Glutamatergic neuron (in vitro differentiated cells): ENCODE measurements around the gene APAF1. TPM values are rescaled to one million over a fixed set of nuclear protein-coding genes. Genes with fewer than 3 reads are reported as not detected.
A peak's percentile ranks its signal among the peaks of the same experiment; 100 is the strongest.

Experiments used
- DNase-seq: peaks from one replicate; pipeline ENCODE4 v3.0.0; 2022
- H3K27ac Mint-ChIP-seq: one replicate; pipeline ENCODE4 v1.8.0; 2020; ENCODE audit warnings: mild to moderate bottlenecking, mixed read lengths, inconsistent platforms; ENCODE audit not compliant: unreplicated experiment
- H3K27me3 Mint-ChIP-seq: one replicate; pipeline ENCODE4 v1.8.0; 2020; ENCODE audit warnings: mild to moderate bottlenecking, moderate library complexity, mixed read lengths, inconsistent platforms; ENCODE audit not compliant: unreplicated experiment
- H3K36me3 Mint-ChIP-seq: one replicate; pipeline ENCODE4 v1.8.0; 2020; ENCODE audit warnings: mild to moderate bottlenecking, mixed read lengths, inconsistent platforms; ENCODE audit not compliant: unreplicated experiment
- H3K4me1 Mint-ChIP-seq: one replicate; pipeline ENCODE4 v1.8.0; 2020; ENCODE audit warnings: mild to moderate bottlenecking, low read depth, mixed read lengths, inconsistent platforms; ENCODE audit not compliant: unreplicated experiment
- H3K4me3 Mint-ChIP-seq: one replicate; pipeline ENCODE4 v1.8.0; 2020; ENCODE audit warnings: mild to moderate bottlenecking, mixed read lengths, inconsistent platforms; ENCODE audit not compliant: unreplicated experiment
- H3K9me3 Mint-ChIP-seq: one replicate; pipeline ENCODE4 v1.8.0; 2020; ENCODE audit warnings: mild to moderate bottlenecking, moderate library complexity, mixed read lengths, inconsistent platforms; ENCODE audit not compliant: unreplicated experiment
- total RNA-seq: library from RNA; stranded (reverse); fragmentation: NEBNext Ultra II Directional; extraction: Animal tissue kit (Norgen Biotek cat#: 25700); gene quantifications from one replicate; pipeline ENCODE4 v1.2.1, GENCODE V29; 2021; ENCODE audit not compliant: unreplicated experiment
- TF ChIP-seq, protein P1 (sequence below): fragments of 200-600 bp; sonication (generic); IDR thresholded peaks from one replicate; pipeline ENCODE4 v1.5.0; 2021; ENCODE audit not compliant: partially characterized antibody, unreplicated experiment

The APAF1 gene
- total RNA-seq, 1 donor from 2014 or later, result 20.8 TPM

DNA sequence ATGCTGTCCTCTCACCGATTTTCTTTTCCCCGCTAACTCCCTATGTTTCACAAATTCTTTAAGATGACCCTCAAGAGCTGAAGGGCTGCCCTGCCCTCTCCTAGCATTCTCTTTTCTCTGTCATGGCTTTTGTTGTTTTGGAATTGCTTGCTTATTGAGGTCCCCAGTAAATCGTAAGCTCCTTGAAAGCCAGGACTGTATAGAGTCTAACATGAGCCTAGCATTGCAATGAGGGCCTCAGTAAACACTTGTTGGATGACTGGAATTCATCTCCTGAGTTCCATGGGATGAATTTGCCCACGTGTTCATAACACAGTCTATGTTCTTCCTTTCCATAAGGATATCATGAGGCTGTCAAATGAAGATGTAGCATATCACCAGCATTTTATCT lies 92.2 kb downstream of the APAF1 start:
- peaks cover 7% of the 10 kb centered on the region for H3K4me1 Mint-ChIP-seq
- H3K27me3 Mint-ChIP-seq, result peaks cover 3% of the 10 kb centered on the region
- H3K9me3 Mint-ChIP-seq, result no peaks in the 10 kb centered on the region
- H3K4me3 Mint-ChIP-seq, result no peak overlapping the region
- H3K27ac Mint-ChIP-seq, result no peak overlapping the region
- no peak for DNase-seq
- no peaks in the 10 kb centered on the region for H3K36me3 Mint-ChIP-seq
- TF ChIP-seq, protein P1, sequence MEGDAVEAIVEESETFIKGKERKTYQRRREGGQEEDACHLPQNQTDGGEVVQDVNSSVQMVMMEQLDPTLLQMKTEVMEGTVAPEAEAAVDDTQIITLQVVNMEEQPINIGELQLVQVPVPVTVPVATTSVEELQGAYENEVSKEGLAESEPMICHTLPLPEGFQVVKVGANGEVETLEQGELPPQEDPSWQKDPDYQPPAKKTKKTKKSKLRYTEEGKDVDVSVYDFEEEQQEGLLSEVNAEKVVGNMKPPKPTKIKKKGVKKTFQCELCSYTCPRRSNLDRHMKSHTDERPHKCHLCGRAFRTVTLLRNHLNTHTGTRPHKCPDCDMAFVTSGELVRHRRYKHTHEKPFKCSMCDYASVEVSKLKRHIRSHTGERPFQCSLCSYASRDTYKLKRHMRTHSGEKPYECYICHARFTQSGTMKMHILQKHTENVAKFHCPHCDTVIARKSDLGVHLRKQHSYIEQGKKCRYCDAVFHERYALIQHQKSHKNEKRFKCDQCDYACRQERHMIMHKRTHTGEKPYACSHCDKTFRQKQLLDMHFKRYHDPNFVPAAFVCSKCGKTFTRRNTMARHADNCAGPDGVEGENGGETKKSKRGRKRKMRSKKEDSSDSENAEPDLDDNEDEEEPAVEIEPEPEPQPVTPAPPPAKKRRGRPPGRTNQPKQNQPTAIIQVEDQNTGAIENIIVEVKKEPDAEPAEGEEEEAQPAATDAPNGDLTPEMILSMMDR, result no peak

DNA sequence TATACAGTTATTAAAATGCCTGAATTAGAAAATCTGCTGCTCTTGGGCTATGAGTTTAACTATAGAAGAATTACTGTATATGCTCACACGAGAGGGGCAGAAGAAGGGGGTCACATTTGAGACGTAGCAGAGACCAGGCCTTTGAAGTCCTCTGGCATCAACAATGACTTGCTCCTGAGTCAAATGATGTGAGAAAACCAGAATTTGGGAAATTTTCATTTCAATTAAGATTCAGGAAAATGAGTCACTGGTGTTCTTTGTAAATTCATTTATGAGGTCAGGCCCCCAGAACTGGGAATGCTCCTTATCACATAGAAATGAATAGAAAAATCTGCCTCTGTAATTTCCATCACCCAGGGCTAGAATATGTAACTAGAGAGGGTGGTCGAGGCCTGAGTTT lies 92.9 kb downstream of the APAF1 start:
- Mint-ChIP-seq H3K4me3 (no peak overlapping the region), H3K27me3 (peaks cover 3% of the 10 kb centered on the region), H3K9me3 (no peaks in the 10 kb centered on the region), H3K36me3 (no peaks in the 10 kb centered on the region), H3K27ac (no peak overlapping the region), H3K4me1 (peaks cover 7% of the 10 kb centered on the region)
- no peak for DNase-seq
- TF ChIP-seq, protein P1, result no peak

DNA sequence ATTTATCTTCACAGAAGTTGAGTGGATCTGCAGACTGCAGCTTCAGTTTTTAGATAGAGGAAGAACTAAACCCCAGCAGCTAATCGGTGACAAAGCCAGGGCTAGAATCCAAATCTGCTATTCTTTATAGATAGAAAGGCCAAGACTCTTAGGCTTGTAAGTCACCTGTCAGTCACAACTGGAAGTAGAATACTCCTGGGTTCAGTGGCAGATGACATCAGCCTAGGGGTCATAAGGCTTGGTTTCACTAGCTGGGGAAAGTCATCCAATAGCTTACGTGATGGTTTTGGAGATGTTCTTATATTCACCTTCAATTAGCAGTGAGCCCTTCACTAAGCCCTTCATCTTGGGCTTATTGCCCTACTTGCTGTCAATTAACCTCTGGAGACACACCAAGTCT lies 93.4 kb downstream of the APAF1 start:
- TF ChIP-seq, protein P1, result no peak
- Mint-ChIP-seq H3K36me3 (no peaks in the 10 kb centered on the region), H3K9me3 (no peaks in the 10 kb centered on the region), H3K27me3 (peaks cover 3% of the 10 kb centered on the region), H3K4me3 (no peak overlapping the region), H3K27ac (no peak overlapping the region), H3K4me1 (peaks cover 9% of the 10 kb centered on the region)
- DNase-seq, result no peak

DNA sequence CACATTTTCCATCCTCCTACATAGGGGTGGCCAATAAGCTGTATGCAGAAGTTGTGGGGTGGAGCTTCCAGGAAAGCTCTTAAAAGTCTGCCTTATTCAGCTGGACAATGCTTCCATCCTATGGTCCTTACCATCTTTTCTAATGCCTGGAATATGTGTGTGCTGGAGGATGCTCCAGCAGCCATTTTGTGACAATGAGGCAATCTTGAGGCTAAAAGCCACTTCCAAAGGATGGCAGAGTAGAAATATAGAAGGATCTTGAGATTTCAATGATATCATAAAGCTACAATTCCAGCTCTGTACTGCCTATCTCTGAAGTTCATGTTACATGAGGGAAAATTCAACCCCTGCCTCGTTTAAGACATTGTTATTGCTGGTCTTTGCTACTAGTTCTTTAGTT lies 95.7 kb downstream of the APAF1 start:
- Mint-ChIP-seq H3K4me3 (no peak overlapping the region), H3K9me3 (no peaks in the 10 kb centered on the region), H3K36me3 (no peaks in the 10 kb centered on the region), H3K27me3 (peaks cover 1% of the 10 kb centered on the region), H3K4me1 (peaks cover 9% of the 10 kb centered on the region), H3K27ac (no peak overlapping the region)
- TF ChIP-seq, protein P1, result no peak
- no peak for DNase-seq

DNA sequence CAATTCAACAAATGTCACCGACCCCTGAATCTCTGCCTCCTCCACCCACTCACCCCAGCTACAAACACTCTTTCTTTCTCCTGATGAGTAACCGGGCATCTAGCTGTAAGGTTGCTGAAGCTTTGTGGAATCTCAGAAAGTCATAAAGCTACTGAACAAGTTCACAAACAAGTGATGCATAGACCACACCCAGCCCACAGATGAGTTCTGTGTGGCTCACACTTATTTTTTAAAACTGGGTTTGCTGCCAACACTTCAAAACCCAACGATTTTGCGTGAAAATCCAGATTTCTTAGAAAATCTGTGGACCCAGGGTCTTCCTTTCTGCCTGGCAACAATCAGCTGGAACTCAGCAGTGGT lies 96.1 kb downstream of the APAF1 start:
- Mint-ChIP-seq H3K9me3 (no peaks in the 10 kb centered on the region), H3K4me1 (peaks cover 9% of the 10 kb centered on the region), H3K27ac (no peak overlapping the region), H3K27me3 (peaks cover under 1% of the 10 kb centered on the region), H3K4me3 (peak overlapping the region; percentile 35), H3K36me3 (no peaks in the 10 kb centered on the region)
- DNase-seq, result no peak
- TF ChIP-seq, protein P1, result no peak
